Gastroesophageal sphincter (tissue), 4 donors: ENCODE measurements around the gene PIP5K1C. TPM values are rescaled to one million over a fixed set of nuclear protein-coding genes. Genes with fewer than 3 reads are reported as not detected.

Experiments used
- ATAC-seq: fragments of 150-250 bp; one replicate; pipeline ENCODE4 v1.9.1; 2016; ENCODE audit warnings: mild to moderate bottlenecking, moderate library complexity
- H3K27ac ChIP-seq, 4 donors: fragments of 200-600 bp; sonication (generic) in 3 of 4; 1 replicate in 3 of 4; 2 replicates in 1 of 4; pipeline ENCODE4 v1.5.1; 2016 to 2019
- H3K27me3 ChIP-seq: fragments of 200-600 bp; sonication (generic); one replicate; pipeline ENCODE4 v1.5.1; 2019
- H3K36me3 ChIP-seq, 2 donors: fragments of 200-600 bp; sonication (generic); one replicate each; pipeline ENCODE4 v1.5.1; 2019; ENCODE audit warnings: control low read depth in 1 of 2
- H3K4me1 ChIP-seq, 3 donors: fragments of 200-600 bp; sonication (generic); 1 replicate in 2 of 3; 2 replicates in 1 of 3; pipeline ENCODE4 v1.5.1; 2016 to 2019; ENCODE audit warnings: control low read depth in 2 of 3
- H3K4me3 ChIP-seq, 2 donors: fragments of 200-600 bp; sonication (generic); one replicate each; pipeline ENCODE4 v1.5.1; 2019; ENCODE audit warnings: mild to moderate bottlenecking in 1 of 2, moderate library complexity in 1 of 2
- H3K9me3 ChIP-seq, 3 donors: fragments of 200-600 bp; sonication (generic); one replicate each; pipeline ENCODE4 v1.5.1; 2017 to 2019; ENCODE audit warnings: control low read depth in 2 of 3
- EP300 ChIP-seq: sonication (generic); formaldehyde crosslinking; IDR thresholded peaks from one replicate; pipeline ENCODE4 v1.6.1; 2017; ENCODE audit warnings: antibody characterized with exemption, mild to moderate bottlenecking
- POLR2A ChIP-seq, 2 donors: fragments of 450-650 bp; IDR thresholded peaks; one replicate each; pipeline ENCODE4 v1.6.1; 2017; ENCODE audit warnings: antibody characterized with exemption in 2 of 2, mild to moderate bottlenecking in 2 of 2, moderate library complexity in 1 of 2
- POLR2AphosphoS5 ChIP-seq: sonication (generic); formaldehyde crosslinking; IDR thresholded peaks from one replicate; pipeline ENCODE4 v1.6.1; 2017; ENCODE audit warnings: antibody characterized with exemption
- WGBS, 2 donors: methylation state at CpG; one replicate each; pipeline ENCODE4 v1.1.5; 2018; ENCODE audit warnings: low coverage in 1 of 2; 5-methylcytosine and 5-hydroxymethylcytosine counted together
- total RNA-seq, 4 donors: library from RNA; depleted of rRNA; stranded (reverse); fragments of >200 nt; gene quantifications; one replicate each; pipeline ENCODE4 v1.1.0, GENCODE V29; 2016
- TF ChIP-seq, protein P1 (sequence below), 4 experiments: fragments of 200-600 bp in 2 of 4; fragments of 450-650 bp in 2 of 4; sonication (generic) in 1 of 4; IDR thresholded peaks; one replicate each; pipeline ENCODE4 v1.5.1; 2017 to 2019; ENCODE audit warnings: antibody characterized with exemption in 4 of 4, mild to moderate bottlenecking in 2 of 4, moderate library complexity in 2 of 4

PIP5K1C gene
- total RNA-seq, 4 donors from 2014 or later: 50.8 to 165 (median 61.5) TPM

DNA sequence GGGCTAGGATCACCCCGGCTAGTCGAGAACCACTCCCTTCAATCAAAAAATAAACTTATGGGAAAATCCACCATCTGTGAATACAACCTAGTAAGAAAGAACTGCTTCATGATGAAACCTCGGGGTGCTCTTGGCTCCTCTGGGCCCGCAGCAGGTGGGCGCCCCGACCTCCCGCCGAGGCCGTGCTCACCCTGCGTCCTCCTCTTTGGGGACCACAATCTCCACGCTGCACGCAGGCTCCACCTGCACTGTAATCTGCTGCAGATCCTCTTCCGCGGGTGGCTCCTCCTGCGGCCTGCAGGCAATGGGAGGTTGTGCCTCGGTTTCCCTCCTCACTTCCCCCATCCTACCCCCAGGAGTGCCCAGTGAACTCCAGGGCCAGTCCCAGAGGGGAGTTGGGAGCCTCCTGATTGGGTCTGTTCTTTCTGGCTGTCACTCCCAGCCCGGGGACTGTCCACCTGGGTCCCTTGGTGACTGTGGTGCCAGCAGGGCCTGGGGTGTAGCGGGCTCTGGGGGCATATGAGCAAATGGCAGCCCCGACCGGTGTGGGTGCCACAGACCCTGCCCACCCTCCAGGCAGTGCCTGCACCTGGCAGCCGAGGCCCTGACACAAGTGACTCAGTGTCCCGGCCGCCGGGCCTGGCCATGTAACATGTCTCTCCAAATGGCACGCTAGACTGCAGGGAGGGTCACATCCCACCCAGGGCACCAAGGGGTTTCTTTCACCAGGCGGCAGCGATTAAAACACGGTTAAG lies 58.6 kb downstream of the PIP5K1C start:
- no peaks in the 10 kb centered on the region for H3K27me3 ChIP-seq
- no peak overlapping the region for H3K4me3 ChIP-seq
- TF ChIP-seq POLR2AphosphoS5 (no peak), POLR2A (IDR thresholded peaks at IDR 0.05) (no peak), EP300 (no peak)
- TF ChIP-seq, protein P1, sequence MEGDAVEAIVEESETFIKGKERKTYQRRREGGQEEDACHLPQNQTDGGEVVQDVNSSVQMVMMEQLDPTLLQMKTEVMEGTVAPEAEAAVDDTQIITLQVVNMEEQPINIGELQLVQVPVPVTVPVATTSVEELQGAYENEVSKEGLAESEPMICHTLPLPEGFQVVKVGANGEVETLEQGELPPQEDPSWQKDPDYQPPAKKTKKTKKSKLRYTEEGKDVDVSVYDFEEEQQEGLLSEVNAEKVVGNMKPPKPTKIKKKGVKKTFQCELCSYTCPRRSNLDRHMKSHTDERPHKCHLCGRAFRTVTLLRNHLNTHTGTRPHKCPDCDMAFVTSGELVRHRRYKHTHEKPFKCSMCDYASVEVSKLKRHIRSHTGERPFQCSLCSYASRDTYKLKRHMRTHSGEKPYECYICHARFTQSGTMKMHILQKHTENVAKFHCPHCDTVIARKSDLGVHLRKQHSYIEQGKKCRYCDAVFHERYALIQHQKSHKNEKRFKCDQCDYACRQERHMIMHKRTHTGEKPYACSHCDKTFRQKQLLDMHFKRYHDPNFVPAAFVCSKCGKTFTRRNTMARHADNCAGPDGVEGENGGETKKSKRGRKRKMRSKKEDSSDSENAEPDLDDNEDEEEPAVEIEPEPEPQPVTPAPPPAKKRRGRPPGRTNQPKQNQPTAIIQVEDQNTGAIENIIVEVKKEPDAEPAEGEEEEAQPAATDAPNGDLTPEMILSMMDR (IDR thresholded peaks at IDR 0.05): no peak
- H3K4me1 ChIP-seq: peaks cover 0 to 16% (median 0%) of the 10 kb centered on the region in 3 donors
- H3K27ac ChIP-seq: no peak overlapping the region
- WGBS, 2 donors: 87% methylated on average over 3 of the region's 28 CpGs; no CpG with 5 or more reads in 1 of the 2 donors
- ATAC-seq: no peak
- H3K36me3 ChIP-seq: peaks cover 0 to 100% of the 10 kb centered on the region in 2 donors
- no peaks in the 10 kb centered on the region for H3K9me3 ChIP-seq

DNA sequence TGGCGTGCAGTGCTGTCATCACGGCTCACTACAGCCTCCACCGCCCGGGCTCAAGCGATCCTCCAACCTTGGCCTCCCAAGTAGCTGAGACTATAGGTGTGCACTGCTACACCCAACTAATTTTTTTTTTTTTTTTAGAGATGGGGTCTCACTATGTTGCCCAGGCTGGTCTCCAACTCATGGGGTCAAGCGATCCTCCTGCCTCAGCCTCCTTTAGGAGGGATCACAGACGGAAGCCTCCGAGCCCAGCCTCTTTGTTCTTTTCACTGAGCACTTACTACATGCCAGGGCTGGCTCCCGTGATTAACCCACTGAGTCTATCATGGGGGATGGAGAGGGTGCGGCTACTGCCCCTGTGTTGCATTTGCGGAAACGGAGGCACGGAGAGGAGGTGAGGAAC lies 60.8 kb downstream of the PIP5K1C start:
- WGBS, 2 donors: 95 to 100% methylated on average over 5 to 13 of the region's 13 CpGs
- no peak for ATAC-seq

DNA sequence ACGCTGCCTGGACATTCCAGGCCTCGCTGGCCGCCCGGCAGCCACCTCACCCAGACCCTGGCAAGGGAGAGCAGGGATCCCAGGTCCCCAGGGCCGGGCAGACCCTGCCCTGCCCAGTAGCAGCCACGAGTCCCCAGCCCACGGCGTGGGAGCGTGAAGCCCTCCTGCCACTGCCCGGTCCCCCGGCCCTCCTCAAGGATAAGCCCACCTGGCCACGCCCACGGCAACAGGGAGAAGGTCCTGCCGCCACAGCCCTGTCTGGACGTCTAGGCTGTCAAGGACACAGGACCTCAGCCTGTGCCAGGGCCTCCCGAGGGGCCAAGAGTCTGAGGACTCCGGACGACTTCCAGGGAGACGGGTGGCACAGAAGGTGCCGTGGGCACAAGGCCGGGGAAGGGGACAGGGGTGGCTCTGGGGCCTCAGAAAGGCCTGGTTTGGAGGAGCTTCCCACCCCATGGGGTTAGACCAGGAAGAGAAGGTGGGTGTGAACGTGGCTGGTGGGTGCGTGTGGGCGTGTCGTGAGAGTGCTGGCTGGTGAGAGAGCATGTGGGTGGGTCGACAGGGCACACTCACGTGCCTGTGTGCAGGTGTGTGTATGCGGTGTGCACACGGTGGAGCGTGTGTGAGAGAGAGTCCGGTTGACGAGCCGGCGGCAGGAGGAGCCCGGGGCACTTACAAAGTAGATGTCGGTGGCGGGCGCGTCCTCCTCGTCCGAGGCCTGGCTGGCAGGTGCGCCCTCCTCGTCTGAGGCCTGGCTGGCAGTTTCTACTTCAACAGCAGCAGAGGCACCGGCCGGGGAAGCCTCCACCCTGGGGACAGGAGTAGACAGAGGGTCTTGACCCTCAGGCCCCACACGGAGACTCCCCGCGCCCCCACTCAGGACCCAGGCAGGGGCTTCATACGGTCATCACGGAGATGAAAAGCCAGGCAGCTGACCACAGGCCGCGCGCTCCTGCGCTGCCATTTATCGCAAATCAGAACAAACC lies 61.8 kb downstream of the PIP5K1C start:
- Histone ChIP-seq H3K27me3 (no peaks in the 10 kb centered on the region), H3K36me3 (peaks cover 0 to 99% of the 10 kb centered on the region in 2 donors), H3K9me3 (no peaks in the 10 kb centered on the region), H3K4me3 (no peak overlapping the region), H3K4me1 (no peaks in the 10 kb centered on the region), H3K27ac (no peak overlapping the region)
- TF ChIP-seq POLR2AphosphoS5: no peak
- no peak for TF ChIP-seq EP300
- no peak for TF ChIP-seq POLR2A (IDR thresholded peaks at IDR 0.05)
- TF ChIP-seq, protein P1 (IDR thresholded peaks at IDR 0.05): no peak
- no peak for ATAC-seq
- 80% methylated on average over 3 of the region's 55 CpGs; no CpG with 5 or more reads in 1 of the 2 donors for WGBS, 2 donors

More for the DNA sequence above, 60.8 kb downstream of the PIP5K1C start:
- Histone ChIP-seq H3K9me3 (no peaks in the 10 kb centered on the region), H3K27ac (no peak overlapping the region), H3K36me3 (peaks cover 0 to 100% of the 10 kb centered on the region in 2 donors), H3K4me1 (peaks cover 0 to 3% (median 0%) of the 10 kb centered on the region in 3 donors), H3K27me3 (no peaks in the 10 kb centered on the region), H3K4me3 (no peak overlapping the region)
- TF ChIP-seq EP300 (no peak), POLR2A (IDR thresholded peaks at IDR 0.05) (no peak), POLR2AphosphoS5 (no peak)
- TF ChIP-seq, protein P1 (IDR thresholded peaks at IDR 0.05): no peak

DNA sequence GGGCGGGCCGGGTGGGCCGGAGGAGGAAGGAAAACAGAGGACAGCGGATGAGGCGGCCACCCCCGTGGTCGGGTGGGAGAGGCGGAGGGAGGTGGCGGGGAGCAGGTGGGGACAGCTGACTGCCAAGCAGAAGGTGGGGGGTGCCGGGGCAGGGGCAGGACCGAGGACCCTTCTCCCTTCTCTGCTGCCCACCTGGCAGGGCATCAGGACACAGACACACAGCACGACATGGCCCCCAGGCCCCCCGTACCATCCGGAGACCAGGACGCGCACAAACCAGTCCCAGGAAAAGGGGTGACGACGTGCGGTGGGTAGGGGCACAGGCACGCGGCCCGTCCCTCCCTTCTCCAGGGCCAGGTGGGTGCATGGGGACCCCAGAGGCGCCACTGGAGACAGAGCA lies 62.6 kb downstream of the PIP5K1C start:
- Histone ChIP-seq H3K4me1 (peaks cover 0 to 7% (median 0%) of the 10 kb centered on the region in 3 donors), H3K27me3 (no peaks in the 10 kb centered on the region), H3K4me3 (no peak overlapping the region), H3K27ac (no peak overlapping the region), H3K9me3 (no peaks in the 10 kb centered on the region), H3K36me3 (peaks cover 0 to 99% of the 10 kb centered on the region in 2 donors)
- no peak for ATAC-seq
- WGBS, 2 donors: no CpG with 5 or more reads among the region's 23 CpGs
- TF ChIP-seq POLR2AphosphoS5: no peak
- no peak for TF ChIP-seq EP300
- no peak for TF ChIP-seq POLR2A (IDR thresholded peaks at IDR 0.05)
- TF ChIP-seq, protein P1 (IDR thresholded peaks at IDR 0.05): no peak
